AG04450 (cell line): ENCODE data around the gene ELAC1. TPM values are rescaled to one million over a fixed set of nuclear protein-coding genes. Genes with fewer than 3 reads are reported as not detected.

Experiments
- CTCF ChIA-PET: fragments of 300-600, 350-600 bp; formaldehyde crosslinking; extraction: SDS; loops from one replicate; lab custom pipeline; 2022; ENCODE audit warnings: antibody characterized with exemption, inconsistent platforms; lab: Charles Lee
- POLR2A ChIA-PET: fragments of 350-600 bp; formaldehyde crosslinking; extraction: SDS; loops from one replicate; lab custom pipeline; 2021; ENCODE audit warnings: antibody characterized with exemption, inconsistent platforms; lab: Yijun Ruan, JAX
- DNase-seq: peaks from one replicate; pipeline ENCODE4 v3.0.0-alpha.2; 2011; ENCODE audit warnings: low read depth, low spot score
- H3K27ac ChIP-seq: one replicate; pipeline ENCODE4 v1.5.1; 2012; ENCODE audit warnings: low read depth, low read length, control low read depth
- H3K27me3 ChIP-seq: one replicate; pipeline ENCODE4 v1.6.0; 2012; ENCODE audit warnings: low read length; ENCODE audit not compliant: control insufficient read depth, insufficient read depth
- H3K4me3 ChIP-seq: 2 replicates; pipeline ENCODE4 v1.5.1; 2011; ENCODE audit warnings: mild to moderate bottlenecking, low read depth, low read length, control low read depth
- H3K9me3 ChIP-seq: 2 replicates; pipeline ENCODE4 v1.5.1; 2012; ENCODE audit warnings: low read length; ENCODE audit not compliant: control insufficient read depth, insufficient read depth
- CTCF ChIP-seq: IDR thresholded peaks from 2 replicates; pipeline ENCODE4 v1.5.1; 2011; ENCODE audit warnings: low read depth, low read length, control low read depth, inconsistent platforms
- polyA minus RNA-seq: library from RNA; depleted of rRNA, polyadenylated mRNA; stranded (reverse); fragments of >200 nt; gene quantifications from 2 replicates; pipeline ENCODE4 v1.2.3, GENCODE V29; 2011; rRNA and poly(A)+ RNA removed
- polyA plus RNA-seq: library from polyadenylated mRNA; depleted of rRNA; stranded (reverse); fragments of >200 nt; gene quantifications from 2 replicates; pipeline ENCODE4 v1.2.3, GENCODE V29; 2011; rRNA removed

The ELAC1 gene
- 5.9 and 9.1 TPM in 2 replicates for polyA plus RNA-seq
- 5.6 and 6.7 TPM in 2 replicates for polyA minus RNA-seq

GRCh38 chr18:50967714-50968661 lies at the start of gene ELAC1:
TSS of gene ELAC1 (plus strand) at chr18:50968040. CDS start at chr18:50974405, 6,365 bp downstream.
- H3K27me3 ChIP-seq, result no peaks in the 10 kb centered on the region
- DNase-seq, result peak; percentile 36
- no peak for TF ChIP-seq CTCF
- H3K9me3 ChIP-seq, result peaks cover 3% of the 10 kb centered on the region; the same call in 1 of the 2 replicates
- H3K27ac ChIP-seq, result peak within 1 kb of the TSS; percentile 95
- CTCF ChIA-PET, result interaction anchor here (0.6 to 1.6 kb wide), 3 partner anchors 84 to 1299 kb away, joined by 3 to 4 read pairs (median 3); no protein-coding TSS in a partner anchor
- POLR2A ChIA-PET, result interaction anchor here (0.6 to 1.6 kb wide), 8 partner anchors 23 to 689 kb away, joined by 3 to 15 read pairs (median 7); partner anchors contain the start of genes ME2 and SMAD4
- H3K4me3 ChIP-seq, result peak within 1 kb of the TSS; percentile 86

GRCh38 chr18:50918153-50918552 lies 49.7 kb upstream of the ELAC1 start:
- TF ChIP-seq CTCF, result no peak
- Histone ChIP-seq H3K4me3 (no peak overlapping the region), H3K27ac (no peak overlapping the region), H3K27me3 (no peaks in the 10 kb centered on the region), H3K9me3 (no peaks in the 10 kb centered on the region)
- CTCF ChIA-PET, result no interaction called here
- DNase-seq, result no peak
- POLR2A ChIA-PET, result no interaction called here

- ChIA-PET CTCF (interaction anchor here (1.0 kb wide), 1 partner anchor 83 kb away, joined by 3 read pairs; no protein-coding TSS in a partner anchor), POLR2A (interaction anchor here (1.3 kb wide), 1 partner anchor 44 kb away, joined by 3 read pairs; the partner anchor contains the start of gene ELAC1)
- H3K27ac ChIP-seq, result no peak overlapping the region
- no peak overlapping the region for H3K4me3 ChIP-seq
- no peak for DNase-seq
- no peaks in the 10 kb centered on the region for H3K9me3 ChIP-seq
- TF ChIP-seq CTCF, result no peak
- no peaks in the 10 kb centered on the region for H3K27me3 ChIP-seq
These were observed 43.5 kb upstream of the ELAC1 start for GRCh38 chr18:50924372-50924771.

- POLR2A ChIA-PET, result no interaction called here
- CTCF ChIA-PET, result interaction anchor here (1.1 kb wide), 1 partner anchor 106 kb away, joined by 3 read pairs; the partner anchor contains the start of gene MRO
- Histone ChIP-seq H3K9me3 (no peaks in the 10 kb centered on the region), H3K27me3 (no peaks in the 10 kb centered on the region), H3K27ac (no peak overlapping the region), H3K4me3 (no peak overlapping the region)
- no peak for TF ChIP-seq CTCF
- no peak for DNase-seq
These were observed 41.3 kb upstream of the ELAC1 start for GRCh38 chr18:50926521-50926920.
